Upper lobe of left lung (tissue), 4 donors: ENCODE data around the gene MPZL1.

Source experiments
- POLR2A ChIP-seq, 4 donors: fragments of 450-650 bp; IDR thresholded peaks; one replicate each; pipeline ENCODE4 v1.5.1; 2016 to 2017; ENCODE audit warnings: antibody characterized with exemption in 4 of 4, mild to moderate bottlenecking in 2 of 4
- POLR2AphosphoS5 ChIP-seq, 2 donors: sonication (generic); formaldehyde crosslinking; IDR thresholded peaks; one replicate each; pipeline ENCODE4 v1.5.1; 2017; ENCODE audit warnings: antibody characterized with exemption in 2 of 2

- no peak for TF ChIP-seq POLR2AphosphoS5 (IDR thresholded peaks at IDR 0.05)
- TF ChIP-seq POLR2A (IDR thresholded peaks at IDR 0.05): no peak
Observed at GRCh38 chr1:167820684-167821355, 99.0 kb downstream of the MPZL1 start.
